ENCODE data around the gene VSX1. TPM values are rescaled to one million over a fixed set of nuclear protein-coding genes. Genes with fewer than 3 reads are reported as not detected.

Gene VSX1
- total and polyA plus RNA-seq, 9 of the 15 experiments (the other 6 are each of a cell fraction or from before 2014, with no cell fraction given): not detected

- CTCF ChIA-PET (ENCODE audit: low intra/inter-chr PET ratio): interaction anchor here (4.3 kb wide), 1 partner anchor 69 kb away, joined by 34 read pairs; the partner anchor contains the start of gene APMAP
- BruUV-seq (replicated peaks): no TSS peak
Observed at GRCh38 chr20:25063546-25063945, 18.4 kb downstream of the VSX1 start.

More at GRCh38 chr20:25063546-25063945, 18.4 kb downstream of the VSX1 start:
- Histone ChIP-seq H3K27ac (ENCODE audit: extremely low read depth, low read depth, low read length) (no peak overlapping the region), H3K79me2 (ENCODE audit: control insufficient read depth, insufficient read depth, low read length) (no peaks in the 10 kb centered on the region), H3K9me3 (replicated peaks; ENCODE audit: control insufficient read depth, insufficient read depth, low read depth, low read length) (no peaks in the 10 kb centered on the region), H3K4me3 (no peak overlapping the region), H3K36me3 (ENCODE audit: control insufficient read depth, insufficient read depth, low read length) (no peaks in the 10 kb centered on the region), H3K9ac (ENCODE audit: insufficient read depth in 1 of 2, low read depth in 2 of 2, low read length in 2 of 2) (no peak overlapping the region), H3K27me3 (ENCODE audit: control insufficient read depth in 2 of 2, insufficient read depth in 2 of 2, low read length in 2 of 2) (peaks cover 0 to 30% of the 10 kb centered on the region in 2 experiments; a peak in 4 of 5 replicates), H2AFZ (ENCODE audit: low read depth, low read length) (no peak overlapping the region), H3K9me1 (ENCODE audit: control insufficient read depth, insufficient read depth, low read length) (no peaks in the 10 kb centered on the region), H3K4me1 (replicated peaks in 1 of 2; ENCODE audit: control insufficient read depth in 2 of 2, insufficient read depth in 2 of 2, low read length in 2 of 2) (peaks cover 0 to 2% of the 10 kb centered on the region in 2 experiments; a peak in 2 of 5 replicates), H3K4me2 (ENCODE audit: insufficient read depth, low read length) (no peak overlapping the region), H4K20me1 (replicated peaks; ENCODE audit: control insufficient read depth, insufficient read depth, low read length) (no peaks in the 10 kb centered on the region)
- in situ Hi-C loops (cut with MboI): loop anchor here (5.0 kb wide), 1 partner anchor 71 kb away; the partner anchor contains the start of gene APMAP
- FAIRE-seq (no peak), DNase-seq (ENCODE audit: extremely low read depth in 1 of 4, low spot score in 3 of 4) (no peak), ATAC-seq (no peak)
- WGBS (ENCODE audit: insufficient coverage, low coverage, missing lambda C conversion rate): 0% methylated on average over 9 of the region's 11 CpGs
- no peak for TF ChIP-seq SMAD3 (CRISPR knock-in tag; conservative IDR thresholded peaks at IDR 0.05)
- TF ChIP-seq ZNF184 (CRISPR knock-in tag; IDR thresholded peaks at IDR 0.05): no peak
- TF ChIP-seq TAF15 (IDR thresholded peaks at IDR 0.05; ENCODE audit: low read depth, low read length): no peak
- no peak for TF ChIP-seq TRIM24 (IDR thresholded peaks at IDR 0.05)
- TF ChIP-seq PRPF4 (IDR thresholded peaks at IDR 0.05; ENCODE audit: insufficient read depth, low read depth, low read length, poor library complexity, severe bottlenecking): no peak
- no peak for TF ChIP-seq HNRNPLL (IDR thresholded peaks at IDR 0.05; ENCODE audit: low read depth, low read length, poor library complexity, severe bottlenecking)
- TF ChIP-seq, protein P1, sequence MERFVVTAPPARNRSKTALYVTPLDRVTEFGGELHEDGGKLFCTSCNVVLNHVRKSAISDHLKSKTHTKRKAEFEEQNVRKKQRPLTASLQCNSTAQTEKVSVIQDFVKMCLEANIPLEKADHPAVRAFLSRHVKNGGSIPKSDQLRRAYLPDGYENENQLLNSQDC (CRISPR knock-in tag; IDR thresholded peaks at IDR 0.05): no peak
- TF ChIP-seq ZKSCAN8 (CRISPR knock-in tag; IDR thresholded peaks at IDR 0.05): no peak
- TF ChIP-seq ZNF778 (CRISPR knock-in tag; IDR thresholded peaks at IDR 0.05): no peak
- no peak for TF ChIP-seq SREBF1 (IDR thresholded peaks at IDR 0.05; ENCODE audit: borderline replicate concordance, low read depth, low read length)
- TF ChIP-seq NFIC (IDR thresholded peaks at IDR 0.05): no peak
- no peak for TF ChIP-seq ZBED1 (IDR thresholded peaks at IDR 0.05)
- no peak for TF ChIP-seq DDX20 (tag; IDR thresholded peaks at IDR 0.05; ENCODE audit: low read depth)
- intact Hi-C loops (cut with micrococcal nuclease): no loop called here
- POLR2A ChIA-PET: interaction anchor here (0.6 kb wide), 1 partner anchor 468 kb away, joined by 3 read pairs; no protein-coding TSS in a partner anchor

Measured in K562 (cell line).